ENCODE measurements around the gene RAPGEF5.

Gene RAPGEF5

DNA sequence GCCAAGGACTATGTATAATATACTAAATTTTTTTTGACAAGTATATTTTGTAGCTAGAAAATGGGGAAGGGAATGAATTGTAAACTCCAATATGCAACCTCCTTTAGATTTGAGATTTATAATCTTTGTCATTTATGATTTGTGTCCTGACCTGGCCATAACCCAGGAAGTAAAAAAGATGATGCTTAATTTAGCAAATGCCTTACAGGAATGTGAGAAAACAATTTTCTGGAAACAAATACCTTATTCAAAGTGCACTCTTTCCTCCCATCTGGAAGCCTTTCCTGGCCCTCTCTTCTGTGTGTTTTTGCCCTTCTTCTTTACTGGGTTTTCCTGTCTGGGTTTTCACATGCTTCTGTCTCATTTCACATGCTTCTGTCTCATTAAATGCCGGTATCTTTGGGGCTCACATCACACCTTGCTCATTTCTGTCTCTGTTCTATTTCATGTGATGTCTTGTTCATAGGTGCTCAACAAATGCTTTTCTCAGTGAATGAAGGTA lies 149.2 kb downstream of the RAPGEF5 start:
- TF ChIP-seq, protein P1, sequence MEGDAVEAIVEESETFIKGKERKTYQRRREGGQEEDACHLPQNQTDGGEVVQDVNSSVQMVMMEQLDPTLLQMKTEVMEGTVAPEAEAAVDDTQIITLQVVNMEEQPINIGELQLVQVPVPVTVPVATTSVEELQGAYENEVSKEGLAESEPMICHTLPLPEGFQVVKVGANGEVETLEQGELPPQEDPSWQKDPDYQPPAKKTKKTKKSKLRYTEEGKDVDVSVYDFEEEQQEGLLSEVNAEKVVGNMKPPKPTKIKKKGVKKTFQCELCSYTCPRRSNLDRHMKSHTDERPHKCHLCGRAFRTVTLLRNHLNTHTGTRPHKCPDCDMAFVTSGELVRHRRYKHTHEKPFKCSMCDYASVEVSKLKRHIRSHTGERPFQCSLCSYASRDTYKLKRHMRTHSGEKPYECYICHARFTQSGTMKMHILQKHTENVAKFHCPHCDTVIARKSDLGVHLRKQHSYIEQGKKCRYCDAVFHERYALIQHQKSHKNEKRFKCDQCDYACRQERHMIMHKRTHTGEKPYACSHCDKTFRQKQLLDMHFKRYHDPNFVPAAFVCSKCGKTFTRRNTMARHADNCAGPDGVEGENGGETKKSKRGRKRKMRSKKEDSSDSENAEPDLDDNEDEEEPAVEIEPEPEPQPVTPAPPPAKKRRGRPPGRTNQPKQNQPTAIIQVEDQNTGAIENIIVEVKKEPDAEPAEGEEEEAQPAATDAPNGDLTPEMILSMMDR (IDR thresholded peaks at IDR 0.05; ENCODE audit: low read depth, low read length) = no peak
- H3K4me3 ChIP-seq (replicated peaks in 1 of 2; ENCODE audit: low read depth in 2 of 2, low read length in 2 of 2) = no peak overlapping the region
- no peak for DNase-seq (ENCODE audit: low read depth in 2 of 2)

GRCh38 chr7:22205631-22206030 lies 151.3 kb downstream of the RAPGEF5 start:
- H3K4me3 ChIP-seq (replicated peaks in 1 of 2; ENCODE audit: low read depth in 2 of 2, low read length in 2 of 2) = no peak overlapping the region
- no peak for DNase-seq (ENCODE audit: low read depth in 2 of 2)
- TF ChIP-seq, protein P1 (IDR thresholded peaks at IDR 0.05; ENCODE audit: low read depth, low read length) = no peak

- DNase-seq (ENCODE audit: low read depth in 2 of 2) = peak in 1 of 2 donors; percentile 16
- TF ChIP-seq, protein P1 (IDR thresholded peaks at IDR 0.05; ENCODE audit: low read depth, low read length) = no peak
- no peak overlapping the region for H3K4me3 ChIP-seq (replicated peaks in 1 of 2; ENCODE audit: low read depth in 2 of 2, low read length in 2 of 2)
These were observed 152.6 kb downstream of the RAPGEF5 start for GRCh38 chr7:22204312-22204711.

- TF ChIP-seq, protein P1 (IDR thresholded peaks at IDR 0.05; ENCODE audit: low read depth, low read length) = no peak
- DNase-seq (ENCODE audit: low read depth in 2 of 2) = no peak
- no peak overlapping the region for H3K4me3 ChIP-seq (replicated peaks in 1 of 2; ENCODE audit: low read depth in 2 of 2, low read length in 2 of 2)
These were observed 154.8 kb downstream of the RAPGEF5 start for GRCh38 chr7:22202141-22202540.

- TF ChIP-seq, protein P1 (IDR thresholded peaks at IDR 0.05; ENCODE audit: low read depth, low read length) = no peak
- H3K4me3 ChIP-seq (replicated peaks in 1 of 2; ENCODE audit: low read depth in 2 of 2, low read length in 2 of 2) = no peak overlapping the region
- no peak for DNase-seq (ENCODE audit: low read depth in 2 of 2)
These were observed 155.6 kb downstream of the RAPGEF5 start for GRCh38 chr7:22201186-22201880.

DNA sequence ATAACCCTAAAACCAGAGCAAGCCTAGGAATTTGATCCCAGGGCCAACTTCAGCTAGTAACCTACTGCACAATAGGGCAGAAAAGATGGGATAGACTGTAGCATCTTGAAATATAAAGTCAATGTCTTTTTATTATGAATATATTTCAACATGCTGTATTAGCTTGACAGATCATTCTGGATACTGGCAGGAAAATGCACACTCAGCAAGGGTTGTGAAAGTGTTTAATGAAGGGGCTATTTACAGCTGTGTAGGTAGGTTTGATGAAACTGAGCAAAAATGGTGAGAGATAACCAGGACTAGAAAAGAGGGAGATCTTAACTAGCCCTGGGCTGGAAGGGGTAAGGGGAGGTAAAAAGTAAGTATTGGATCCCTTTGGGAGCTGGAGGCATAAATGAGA lies 156.2 kb downstream of the RAPGEF5 start:
- TF ChIP-seq, protein P1 (IDR thresholded peaks at IDR 0.05; ENCODE audit: low read depth, low read length) = no peak
- H3K4me3 ChIP-seq (replicated peaks in 1 of 2; ENCODE audit: low read depth in 2 of 2, low read length in 2 of 2) = no peak overlapping the region
- DNase-seq (ENCODE audit: low read depth in 2 of 2) = no peak
